AG20443 (cell line): Measurements from ENCODE around the gene VIT.

Experiments
- DNase-seq: peaks from one replicate; pipeline ENCODE4 v3.0.0; 2012; ENCODE audit warnings: low spot score, mixed read lengths

VIT gene

DNA sequence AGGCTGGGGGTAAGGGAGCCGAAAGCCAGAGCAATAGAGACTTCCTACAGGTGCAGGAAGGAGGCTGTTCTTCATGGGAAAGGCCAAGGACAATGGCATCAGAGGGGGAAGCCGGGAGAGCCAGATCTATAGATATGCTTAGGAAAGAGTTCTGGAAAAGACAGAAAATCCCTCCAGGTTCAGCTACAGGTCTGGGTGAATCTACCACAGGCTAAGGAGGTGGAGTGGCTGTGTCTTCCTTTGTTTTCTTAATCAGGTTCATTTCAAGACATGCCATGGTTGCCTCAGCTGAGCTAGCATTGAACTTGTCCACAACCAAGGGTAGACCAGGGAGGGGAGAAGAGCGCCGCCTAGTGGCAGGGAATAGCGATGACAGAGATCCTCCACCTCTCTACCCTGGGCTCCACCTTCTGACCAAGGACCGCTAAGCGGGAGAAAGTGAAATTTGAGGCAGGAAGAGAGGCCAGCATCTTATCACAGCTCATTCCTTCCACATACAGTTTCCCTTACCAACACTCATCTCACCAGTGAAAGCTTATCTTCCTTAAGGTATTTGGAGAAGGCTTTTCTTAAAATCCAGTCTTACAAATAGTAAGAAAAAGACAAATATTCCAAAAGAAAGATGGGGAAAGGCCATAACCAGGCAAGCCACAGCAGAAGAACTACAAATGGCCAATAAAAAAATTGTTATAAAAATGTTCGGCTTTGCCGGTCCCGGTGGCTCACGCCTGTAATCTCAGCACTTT, 74.2 kb downstream of the VIT start:
- peak; percentile 77 for DNase-seq

DNA sequence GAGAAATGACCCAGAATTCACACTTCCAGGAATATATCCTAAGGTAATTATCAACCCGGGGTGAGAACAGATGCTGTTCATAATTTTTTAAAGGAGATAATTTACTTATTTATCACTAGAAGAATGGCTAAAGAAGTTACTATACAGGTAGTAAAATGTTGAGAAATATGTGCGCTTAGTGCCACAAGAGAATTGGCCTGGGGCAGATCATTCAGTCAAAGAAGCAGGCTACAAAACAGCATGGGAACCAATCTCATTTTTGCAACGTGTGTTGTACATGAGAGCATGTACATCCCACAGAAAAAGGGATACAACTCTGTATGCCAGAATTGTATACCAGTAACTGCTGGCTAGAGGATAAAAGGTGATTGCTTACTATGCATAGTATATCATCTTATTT, 75.2 kb downstream of the VIT start:
- no peak for DNase-seq

DNA sequence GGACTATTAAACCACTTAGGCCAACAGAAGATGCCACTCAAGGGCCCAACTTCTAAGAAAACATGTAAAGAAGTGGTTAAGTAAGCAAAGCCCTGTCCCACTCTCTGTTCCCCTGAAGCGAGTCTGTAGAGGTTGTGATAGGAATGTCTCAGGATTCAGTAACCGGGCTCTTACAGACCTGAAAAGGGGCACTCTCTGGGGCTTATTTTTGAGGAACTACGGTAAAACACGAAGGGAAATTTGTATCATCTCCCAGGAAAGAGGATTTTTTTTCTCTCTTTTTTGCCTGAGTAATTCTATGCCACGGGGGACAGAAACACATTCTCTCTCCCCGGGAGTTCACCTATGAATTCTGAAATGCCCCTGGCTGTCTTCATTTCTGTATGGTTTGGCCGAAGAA, 77.4 kb downstream of the VIT start:
- DNase-seq, result no peak

DNA sequence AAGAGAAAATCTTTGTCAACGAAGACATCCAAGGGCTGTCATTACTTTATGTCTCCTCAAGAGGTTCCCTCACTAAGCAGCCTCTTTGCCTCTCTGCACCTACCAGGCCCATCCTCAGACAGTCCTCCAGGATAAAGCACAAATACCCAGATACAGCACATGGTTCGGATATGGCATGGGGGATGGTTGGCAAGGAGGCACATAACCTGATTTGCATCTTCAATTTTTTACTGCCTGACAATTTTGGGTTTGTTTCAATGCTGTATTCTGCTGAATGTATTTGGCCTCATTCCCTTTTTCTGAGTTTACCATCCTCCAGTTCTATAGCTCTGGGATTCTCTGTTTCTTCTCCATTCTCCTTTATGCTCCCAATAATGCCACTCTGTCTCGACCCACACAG, 78.8 kb downstream of the VIT start:
- DNase-seq, result no peak

DNA sequence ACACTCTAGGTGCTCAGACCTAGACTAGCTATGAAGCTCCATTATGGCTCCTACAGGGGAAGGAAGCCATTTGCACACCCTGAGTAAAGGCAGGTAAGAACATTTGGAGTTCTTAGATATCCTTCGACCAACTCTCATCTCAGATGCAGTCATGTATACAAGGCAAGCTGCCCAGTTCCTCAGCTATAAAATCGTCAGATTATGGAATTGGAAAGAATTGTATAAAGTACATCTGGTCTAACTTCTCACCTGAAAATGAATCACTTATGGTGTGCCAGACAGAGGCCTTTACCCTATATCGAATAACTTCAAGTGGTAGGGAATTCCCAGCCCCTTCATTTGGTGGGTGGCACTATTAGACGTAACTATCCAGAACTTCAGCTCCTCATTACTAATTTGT, 79.3 kb downstream of the VIT start:
- no peak for DNase-seq

DNA sequence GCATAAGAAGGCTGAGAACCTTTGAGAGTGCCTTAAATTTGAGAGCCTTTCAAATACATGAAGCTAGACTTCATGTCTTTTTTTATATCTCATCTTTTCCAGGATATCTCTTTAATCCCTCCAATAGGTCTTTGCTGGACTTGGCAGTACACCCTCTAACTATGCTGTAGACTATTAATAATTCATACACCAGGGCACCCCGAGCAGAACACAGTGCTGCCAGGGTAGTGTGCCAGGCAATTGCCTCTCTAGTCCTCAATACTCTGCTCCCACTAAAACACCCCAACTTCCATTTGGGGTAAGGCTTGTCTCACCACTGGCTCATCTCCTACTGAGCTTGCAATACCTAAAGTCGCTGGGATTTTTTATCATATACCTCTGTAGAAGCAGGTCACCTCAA, 80.8 kb downstream of the VIT start:
- no peak for DNase-seq

DNA sequence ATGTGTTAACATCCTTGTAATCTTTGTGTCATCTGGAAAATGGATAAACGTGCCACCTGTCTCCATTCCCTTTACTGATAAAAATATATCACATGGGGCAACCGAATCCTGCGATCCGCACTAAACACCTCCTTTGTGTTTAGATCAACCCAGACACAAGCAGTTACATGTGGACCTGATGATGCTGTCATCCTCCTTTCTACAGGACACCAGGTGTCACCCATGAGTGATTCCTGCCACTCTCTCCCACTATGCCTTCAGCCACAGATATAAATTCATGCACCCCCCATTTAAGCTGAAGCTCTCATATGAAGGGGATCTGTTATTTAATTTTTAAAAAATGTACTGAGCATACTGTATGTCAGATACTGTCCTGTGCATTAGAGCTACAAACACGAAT, 81.3 kb downstream of the VIT start:
- DNase-seq, result no peak

DNA sequence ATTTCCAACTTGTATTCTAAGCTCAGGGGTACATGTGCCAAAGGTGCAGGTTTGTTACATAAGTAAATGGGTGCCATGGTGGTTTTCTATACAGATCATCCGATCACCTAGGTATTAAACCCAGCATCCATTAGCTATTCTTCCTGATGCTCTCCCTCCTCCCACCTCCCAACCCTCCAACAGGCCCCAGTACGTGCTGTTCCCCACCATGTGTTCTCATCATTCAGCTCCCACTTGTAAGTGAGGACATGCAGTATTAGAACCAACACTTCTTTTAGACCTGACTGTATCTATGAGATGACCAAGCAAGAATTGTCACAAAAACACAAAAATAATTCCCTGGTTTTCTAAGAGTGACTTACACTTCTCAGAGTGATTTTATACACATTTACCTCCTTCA, 83.0 kb downstream of the VIT start:
- no peak for DNase-seq

DNA sequence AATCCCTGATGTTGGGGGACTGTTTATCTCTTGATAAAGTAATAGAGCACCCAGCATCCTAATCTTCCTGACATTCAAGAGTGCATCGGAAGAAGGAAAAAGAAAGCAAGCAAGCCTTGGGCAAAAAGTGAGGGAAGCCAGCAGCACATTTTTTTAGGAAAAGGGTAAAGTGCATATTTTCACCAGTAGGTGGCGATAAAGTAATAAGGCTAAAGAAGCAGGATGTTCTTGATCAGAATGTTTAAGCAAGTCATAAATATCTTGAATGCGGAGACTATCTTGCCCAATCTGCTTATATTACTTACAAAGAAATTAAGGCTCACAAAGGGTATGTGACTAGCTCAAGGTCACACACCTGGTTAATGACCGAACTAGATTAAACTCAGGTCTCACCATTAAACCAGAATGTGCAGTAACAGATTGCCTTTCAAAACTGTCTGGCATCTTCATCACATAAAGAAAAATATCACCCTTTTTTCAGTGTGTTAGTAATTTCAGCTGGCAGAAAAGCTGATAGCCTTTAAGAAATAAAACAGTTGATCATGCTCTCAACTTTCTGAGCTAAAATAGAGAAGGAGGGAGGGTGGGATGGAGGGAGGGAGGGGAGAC, 83.8 kb downstream of the VIT start:
- DNase-seq, result peak; percentile 79

DNA sequence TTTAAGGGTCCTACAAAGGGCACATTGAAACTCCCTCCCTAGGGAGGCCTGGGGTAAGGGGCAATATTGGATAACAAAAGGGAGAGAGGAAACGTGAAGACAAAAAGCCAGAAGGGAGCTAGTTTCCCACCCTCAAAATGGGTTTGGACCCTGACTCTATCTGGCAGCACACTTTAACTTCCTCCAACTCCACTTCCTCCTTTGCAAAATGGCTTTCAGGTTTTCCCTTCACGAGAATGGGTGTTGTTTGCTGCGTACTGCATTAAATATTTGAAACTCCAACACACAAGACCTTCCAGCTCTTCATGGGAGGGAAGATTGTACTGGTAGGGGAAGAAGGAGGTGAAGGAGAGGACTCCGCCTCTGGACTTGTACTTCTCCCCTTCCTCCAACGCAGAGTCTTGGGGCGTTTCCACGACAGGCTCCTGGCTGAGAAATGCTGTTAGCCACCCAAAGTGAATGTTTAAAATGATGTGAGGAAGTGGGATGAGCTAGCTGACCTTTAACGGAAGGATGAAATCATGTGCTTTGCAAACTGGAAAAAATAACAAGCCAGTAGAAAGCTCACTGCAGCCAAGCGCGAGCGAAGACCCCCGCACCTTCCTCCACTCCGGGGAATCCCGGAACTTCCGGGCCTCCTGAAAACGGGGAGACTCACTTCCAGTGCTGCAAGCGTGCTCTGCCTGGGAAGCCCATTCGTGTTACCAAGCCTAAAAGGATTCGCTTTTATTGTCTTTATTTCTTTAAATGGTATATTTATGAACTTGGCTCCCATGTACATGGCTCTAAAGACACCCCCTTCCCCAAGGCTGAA, 85.6 kb downstream of the VIT start:
- DNase-seq, result no peak

DNA sequence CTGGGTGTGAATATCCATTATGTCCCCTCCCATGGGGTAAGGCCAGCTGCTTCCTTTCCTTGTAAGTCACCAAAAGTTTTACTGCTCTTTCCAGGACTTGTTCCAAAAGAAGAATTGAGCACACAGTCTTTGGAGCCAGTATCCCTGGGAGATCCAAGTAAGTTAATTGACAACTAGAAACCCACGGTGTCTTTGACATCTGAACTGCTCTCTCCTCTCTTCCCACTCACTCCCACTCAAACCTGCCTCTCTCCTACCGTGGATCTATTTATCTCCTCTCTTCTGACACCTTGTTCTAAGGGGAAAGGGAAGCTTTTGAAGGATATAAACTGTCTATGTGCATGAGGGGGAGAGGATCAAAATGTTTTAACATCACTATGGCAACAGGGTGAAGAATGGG, 86.7 kb downstream of the VIT start:
- DNase-seq, result no peak

DNA sequence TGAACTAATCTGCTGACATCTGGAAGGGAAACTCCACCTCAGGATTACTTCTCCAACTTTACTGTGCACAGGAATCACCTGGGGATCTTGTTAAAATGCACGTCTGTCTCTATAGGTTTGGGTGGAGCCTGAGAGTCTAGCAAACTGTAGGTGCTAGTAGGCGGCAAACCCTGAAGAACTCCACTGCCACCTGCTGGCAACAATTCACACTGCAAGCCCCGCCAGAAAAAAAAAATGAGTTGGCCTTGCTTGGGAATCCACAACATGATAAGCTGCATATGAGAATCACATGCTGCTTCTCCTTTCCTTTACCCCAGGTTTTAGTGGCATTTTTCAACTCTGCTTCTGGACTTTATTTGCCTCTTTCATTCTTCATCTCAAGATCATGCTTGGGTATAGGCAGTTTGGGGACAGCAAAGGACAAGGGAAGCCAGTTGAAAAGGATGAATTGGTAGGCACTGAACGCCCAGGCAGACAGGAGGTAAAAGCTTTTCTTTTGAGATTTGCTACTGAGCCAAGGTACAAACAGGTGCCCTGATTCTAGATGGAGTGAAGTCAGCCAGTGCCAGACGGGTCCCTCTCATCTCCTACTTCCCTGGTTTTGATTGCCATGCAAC, 88.8 kb downstream of the VIT start:
- peak; percentile 85 for DNase-seq

DNA sequence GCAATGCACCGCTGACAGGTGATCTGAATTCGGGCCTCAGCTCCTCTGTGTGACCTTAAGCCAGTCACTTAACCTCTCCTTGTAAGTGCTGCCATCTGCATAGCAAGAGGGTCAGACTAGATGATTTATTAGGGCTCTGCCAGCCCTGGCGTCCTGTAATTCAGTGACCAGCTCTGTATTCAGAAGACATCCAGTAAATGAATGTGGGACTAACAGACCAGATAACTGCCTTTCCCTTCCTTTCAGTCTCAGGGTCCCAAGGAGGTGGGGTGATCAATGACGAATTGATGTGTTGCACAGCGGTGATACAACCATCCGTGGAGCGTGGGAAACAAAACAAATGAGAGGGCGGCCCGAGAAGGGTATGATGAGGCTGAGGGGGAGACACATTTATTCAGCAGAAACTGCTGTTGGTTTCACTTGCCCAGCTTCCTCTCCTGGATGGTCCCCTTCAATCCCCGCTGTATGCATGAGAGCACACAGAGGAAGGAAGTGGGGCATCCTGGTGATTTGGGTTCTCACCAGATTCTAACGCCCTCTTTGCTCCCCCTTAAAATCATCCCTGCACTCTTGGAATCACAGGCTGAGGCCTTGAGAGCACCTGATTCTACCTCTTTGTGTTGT, 92.8 kb downstream of the VIT start:
- DNase-seq, result no peak

DNA sequence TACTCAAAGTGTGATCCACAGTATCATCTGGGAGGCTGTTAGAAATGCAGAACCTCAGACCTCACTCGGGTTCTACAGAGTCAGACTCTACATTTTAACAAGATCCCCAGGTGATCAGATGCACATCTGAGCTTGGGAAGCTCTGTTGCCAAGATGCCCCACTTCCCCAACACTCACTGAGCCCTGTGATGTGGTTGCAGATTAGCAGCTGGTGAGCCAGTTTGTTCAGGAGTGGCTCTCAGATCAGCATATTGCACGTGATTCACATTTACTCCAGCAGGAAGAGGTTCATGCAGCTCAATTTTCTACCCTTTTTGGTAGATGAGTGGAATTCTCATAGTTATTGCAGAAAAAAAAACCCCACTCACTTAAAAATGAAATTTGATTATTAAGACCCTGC, 96.4 kb downstream of the VIT start:
- DNase-seq, result no peak

DNA sequence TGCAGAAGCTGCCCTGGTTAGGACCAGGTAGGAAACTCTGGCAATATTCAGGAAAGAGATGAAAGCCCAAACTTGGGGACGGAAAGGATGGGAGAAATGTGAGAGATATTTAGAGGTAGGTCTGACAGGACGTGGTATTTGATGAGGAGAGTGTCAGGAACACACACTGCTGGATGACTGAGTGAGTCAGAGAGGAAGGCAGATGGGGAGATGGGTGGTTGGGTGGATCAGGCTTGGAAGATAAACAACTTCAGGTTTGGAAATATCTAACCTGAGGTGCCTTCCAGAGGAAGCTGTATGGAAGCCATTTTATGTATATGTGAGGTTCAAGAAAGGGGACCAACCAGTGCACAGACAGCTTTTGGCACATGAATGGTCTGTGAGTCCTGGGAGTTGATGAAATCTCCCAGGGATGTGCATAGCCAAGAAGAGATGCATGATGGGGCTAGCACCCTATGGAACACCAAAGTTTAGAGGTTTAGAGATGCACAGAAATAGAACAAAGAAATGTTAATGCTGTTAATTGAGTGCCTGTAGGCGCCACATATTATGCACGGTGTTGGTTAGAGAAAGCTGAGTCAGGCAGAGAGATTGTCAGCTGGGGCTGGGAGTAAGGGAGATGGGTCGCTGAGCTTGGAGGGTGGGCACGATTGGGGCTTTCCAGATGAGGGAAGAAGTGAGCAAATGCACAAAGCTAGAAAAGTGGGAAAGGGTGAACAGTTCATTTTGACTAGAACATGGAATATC, 101.0 kb downstream of the VIT start:
- DNase-seq, result no peak

DNA sequence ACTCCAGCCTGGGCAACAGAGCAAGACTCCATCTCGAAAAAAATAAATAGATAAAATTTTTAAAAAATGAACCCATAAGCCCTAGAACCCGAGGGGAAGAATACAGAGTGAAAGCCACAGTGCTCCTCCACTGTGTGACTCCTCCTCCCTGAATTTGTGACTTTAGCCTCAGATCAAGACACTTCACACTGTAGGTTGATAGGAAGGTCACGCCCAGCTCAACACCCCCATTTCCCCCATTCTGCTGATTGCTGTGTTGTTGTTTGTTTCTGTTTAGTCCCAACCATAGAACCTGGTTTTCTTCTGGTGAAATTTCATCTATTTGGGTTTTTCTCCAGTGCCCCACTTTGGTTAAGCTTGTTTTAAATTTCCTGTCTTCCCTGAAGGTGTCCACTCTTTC, 102.2 kb downstream of the VIT start:
- DNase-seq, result no peak

DNA sequence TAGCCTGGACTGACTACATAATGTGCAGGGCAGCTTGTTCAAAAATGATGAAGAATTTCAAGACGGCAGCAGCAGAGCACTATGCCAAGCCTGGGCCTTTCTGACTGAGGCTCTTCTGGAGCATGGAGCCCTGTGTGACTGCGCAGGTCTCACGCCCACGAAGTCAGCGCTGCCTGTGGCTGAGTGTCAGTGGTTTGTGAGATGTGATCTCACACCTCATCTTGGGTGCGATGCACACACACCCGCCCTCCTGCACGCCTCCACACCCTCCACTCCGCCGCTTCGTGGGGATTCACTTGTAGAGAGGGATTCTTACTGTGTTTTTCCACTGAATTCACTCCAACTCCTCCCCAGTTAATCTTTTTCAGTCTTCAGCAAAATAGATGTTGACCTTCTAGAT, 103.9 kb downstream of the VIT start:
- DNase-seq, result no peak

DNA sequence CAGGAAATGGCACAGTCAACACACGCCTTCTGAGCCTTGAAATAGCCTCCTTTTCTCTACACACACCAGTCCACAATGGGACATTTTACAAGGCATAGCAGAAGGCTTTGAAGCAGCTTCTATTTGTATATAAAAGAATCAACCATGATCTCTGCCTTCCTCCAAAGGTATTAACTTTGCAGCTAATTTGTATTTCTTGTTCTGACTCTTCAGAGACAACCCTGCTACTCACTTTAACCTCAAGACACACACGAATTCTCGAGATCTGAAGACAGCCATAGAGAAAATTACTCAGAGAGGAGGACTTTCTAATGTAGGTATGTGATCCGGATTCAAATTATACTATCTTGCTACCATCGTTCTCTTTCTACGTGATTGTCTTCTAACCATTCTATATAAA, 104.6 kb downstream of the VIT start:
- no peak for DNase-seq

DNA sequence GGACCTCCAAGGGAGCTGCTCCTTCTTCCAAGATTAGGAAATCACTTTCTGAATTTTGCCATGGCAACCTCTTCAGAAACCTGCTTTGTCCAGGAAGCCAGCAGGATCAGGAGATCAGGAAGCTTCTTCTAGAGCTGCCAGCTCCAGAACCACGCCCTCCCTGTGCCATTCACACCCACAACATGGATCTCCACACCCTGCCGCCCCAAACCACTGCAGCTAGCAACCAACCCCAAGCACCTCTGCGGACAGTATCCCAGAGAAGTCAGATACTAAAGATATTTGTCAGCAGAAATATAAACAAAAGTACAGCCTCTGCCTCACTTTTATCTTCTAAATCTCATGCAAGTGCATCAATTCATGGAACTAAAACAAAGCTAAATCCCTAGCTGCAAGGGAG, 106.4 kb downstream of the VIT start:
- no peak for DNase-seq

DNA sequence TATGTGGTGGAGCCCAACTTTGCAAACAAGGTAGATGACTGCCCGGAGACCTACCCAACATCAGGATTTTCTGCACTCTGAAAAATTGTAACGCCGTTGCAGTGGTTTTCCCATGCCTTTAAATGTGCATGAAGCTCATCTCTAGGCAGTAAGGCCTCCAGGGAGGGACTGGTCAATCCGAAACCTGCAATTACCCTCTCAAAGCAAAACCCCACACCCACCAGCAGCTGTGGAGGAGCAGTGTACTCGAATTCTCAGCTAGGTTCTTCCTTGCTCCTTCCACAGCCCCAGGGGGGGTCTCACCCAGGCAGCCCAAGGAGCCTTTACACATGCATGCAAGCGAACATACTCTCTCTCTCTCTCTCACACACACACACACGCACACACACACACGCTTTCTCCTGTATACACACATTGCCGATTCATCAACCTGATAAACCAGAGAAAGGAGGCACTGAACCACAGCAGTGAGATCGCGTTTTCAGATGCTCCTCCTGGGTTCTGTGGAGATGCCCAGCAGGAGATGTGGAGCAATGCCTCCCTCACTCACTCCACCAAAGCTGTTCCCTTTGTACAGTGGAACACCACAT, 109.2 kb downstream of the VIT start:
- no peak for DNase-seq

DNA sequence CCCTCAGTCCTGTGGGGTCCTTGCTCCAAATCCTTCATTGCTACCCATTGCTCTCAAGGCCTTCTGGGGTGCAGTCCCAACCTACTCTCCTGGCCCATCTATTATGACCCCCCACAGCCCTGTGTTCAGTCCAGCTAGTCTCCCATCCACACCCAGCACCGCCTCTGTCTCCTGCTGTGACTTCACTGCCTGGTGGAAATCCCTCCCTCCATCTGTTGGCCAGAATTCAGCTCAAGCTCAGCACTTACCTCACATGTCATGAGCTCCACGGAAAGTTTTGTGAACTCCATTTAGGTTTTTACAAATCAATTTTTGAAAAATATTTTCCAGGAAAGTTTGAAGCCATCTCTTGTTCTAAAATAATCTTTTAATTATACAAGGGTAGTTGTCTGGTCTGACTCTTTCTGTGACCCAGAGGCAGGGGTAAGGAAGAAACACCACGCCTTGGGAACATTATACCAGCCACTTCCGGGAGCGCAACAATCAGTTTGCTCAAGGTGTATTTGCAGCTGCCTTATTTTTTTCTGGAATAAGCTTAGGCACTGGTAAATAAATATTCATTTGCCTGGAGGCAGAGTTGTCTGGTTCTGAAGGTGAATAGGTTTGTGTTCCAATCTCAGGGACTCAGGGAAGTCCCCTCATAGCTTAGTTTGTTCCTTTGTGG, 110.8 kb downstream of the VIT start:
- DNase-seq, result peak; percentile 25
